Common myeloid progenitor, CD34-positive (primary cell): ENCODE results near the gene PCSK6.
A peak's percentile ranks its signal among the peaks of the same experiment; 100 is the strongest.

ENCODE experiments used
- CTCF ChIA-PET: fragments of 350-600 bp; sonication (Branson Sonifier 250); formaldehyde crosslinking; loops from one replicate; lab custom pipeline; 2021; ENCODE audit warnings: antibody characterized with exemption; lab: Charles Lee
- POLR2A ChIA-PET: fragments of 350-600 bp; sonication (Branson Sonifier 250); formaldehyde crosslinking; loops from one replicate; lab custom pipeline; 2021; ENCODE audit warnings: antibody characterized with exemption; lab: Charles Lee
- DNase-seq, 3 donors: peaks; one replicate each; pipeline versions ENCODE4 v3.0.0 to v3.0.0-alpha.2; 2013
- H3K27ac ChIP-seq, 2 experiments: 1 replicate in 1 of 2; 2 replicates in 1 of 2; pipeline ENCODE4 v1.7.0; 2013; ENCODE audit warnings: inconsistent platforms in 2 of 2, low read length in 2 of 2, mild to moderate bottlenecking in 2 of 2, low read depth in 1 of 2, moderate library complexity in 1 of 2; ENCODE audit not compliant: severe bottlenecking in 2 of 2, insufficient read depth in 1 of 2, poor library complexity in 1 of 2
- H3K27me3 ChIP-seq, 5 experiments: replicated peaks in 2 of 5; 1 replicate in 3 of 5; 2 replicates in 2 of 5; pipeline versions ENCODE4 v1.6.1 to v1.7.0; 2013; ENCODE audit warnings: low read length in 4 of 5, mild to moderate bottlenecking in 2 of 5, moderate library complexity in 2 of 5, inconsistent platforms in 1 of 5; ENCODE audit not compliant: insufficient read depth in 5 of 5, control insufficient read depth in 4 of 5
- H3K36me3 ChIP-seq, 4 experiments: 1 replicate in 2 of 4; 2 replicates in 2 of 4; pipeline versions ENCODE4 v1.6.1 to v1.7.0; 2013; ENCODE audit warnings: low read length in 3 of 4, control low read depth in 1 of 4, mild to moderate bottlenecking in 1 of 4; ENCODE audit not compliant: control insufficient read depth in 4 of 4, insufficient read depth in 4 of 4
- H3K4me1 ChIP-seq, 4 experiments: 1 replicate in 3 of 4; 2 replicates in 1 of 4; pipeline versions ENCODE4 v1.6.1 to v1.7.1; 2013; ENCODE audit warnings: low read length in 3 of 4, mild to moderate bottlenecking in 3 of 4, control low read depth in 1 of 4, inconsistent platforms in 1 of 4, moderate library complexity in 1 of 4; ENCODE audit not compliant: control insufficient read depth in 4 of 4, insufficient read depth in 4 of 4; ENCODE audit errors: control extremely low read depth in 1 of 4
- H3K4me3 ChIP-seq, 7 experiments: 1 replicate in 4 of 7; 2 replicates in 3 of 7; pipeline versions ENCODE4 v1.5.1 to v1.7.0; 2013; ENCODE audit warnings: mild to moderate bottlenecking in 7 of 7, low read length in 6 of 7, moderate library complexity in 6 of 7, inconsistent platforms in 2 of 7, low read depth in 2 of 7, control low read depth in 1 of 7; ENCODE audit not compliant: insufficient read depth in 4 of 7, control insufficient read depth in 1 of 7; ENCODE audit errors: extremely low read depth in 1 of 7
- H3K9me3 ChIP-seq, 5 experiments: 1 replicate in 4 of 5; 2 replicates in 1 of 5; pipeline versions ENCODE4 v1.6.1 to v1.7.1; 2013; ENCODE audit warnings: low read length in 4 of 5, mild to moderate bottlenecking in 2 of 5, inconsistent platforms in 1 of 5, low read depth in 1 of 5, moderate library complexity in 1 of 5; ENCODE audit not compliant: control insufficient read depth in 4 of 5, insufficient read depth in 2 of 5; ENCODE audit errors: control extremely low read depth in 1 of 5
- WGBS: methylation state at CpG from one replicate; pipeline ENCODE4 v1.1.5; 2013; ENCODE audit not compliant: insufficient coverage; 5-methylcytosine and 5-hydroxymethylcytosine counted together

The PCSK6 gene

GRCh38 chr15:101382544-101382943 lies 107.0 kb downstream of the PCSK6 start:
- H3K4me3 ChIP-seq: no peak overlapping the region
- no peak overlapping the region for H3K27ac ChIP-seq
- 100% methylated on average over 5 of the region's 7 CpGs for WGBS
- peaks cover 0 to 2% (median 0%) of the 10 kb centered on the region in 5 experiments for H3K27me3 ChIP-seq
- DNase-seq: no peak
- POLR2A ChIA-PET: no interaction called here
- H3K4me1 ChIP-seq: no peaks in the 10 kb centered on the region
- H3K36me3 ChIP-seq: no peaks in the 10 kb centered on the region
- CTCF ChIA-PET: interaction anchor here (1.2 kb wide), 2 partner anchors 11 to 121 kb away, joined by 3 to 5 read pairs; no protein-coding TSS in a partner anchor
- no peaks in the 10 kb centered on the region for H3K9me3 ChIP-seq

- peak in 1 of 3 donors; percentile 10 for DNase-seq
- no peaks in the 10 kb centered on the region for H3K9me3 ChIP-seq
- no peak overlapping the region for H3K27ac ChIP-seq
- H3K36me3 ChIP-seq: no peaks in the 10 kb centered on the region
- ChIA-PET CTCF (interaction anchor here (1.2 kb wide), 1 partner anchor 122 kb away, joined by 5 read pairs; no protein-coding TSS in a partner anchor), POLR2A (no interaction called here)
- no peak overlapping the region for H3K4me3 ChIP-seq
- WGBS: 76% methylated on average over 14 of the region's 14 CpGs
- H3K27me3 ChIP-seq: peaks cover 0 to 2% (median 0%) of the 10 kb centered on the region in 5 experiments
- no peaks in the 10 kb centered on the region for H3K4me1 ChIP-seq
These were observed 107.8 kb downstream of the PCSK6 start for GRCh38 chr15:101381671-101382212.

GRCh38 chr15:101380146-101380545 lies 109.4 kb downstream of the PCSK6 start:
- H3K4me3 ChIP-seq: no peak overlapping the region
- H3K4me1 ChIP-seq: no peaks in the 10 kb centered on the region
- POLR2A ChIA-PET: no interaction called here
- CTCF ChIA-PET: no interaction called here
- H3K36me3 ChIP-seq: no peaks in the 10 kb centered on the region
- no peak for DNase-seq
- no peak overlapping the region for H3K27ac ChIP-seq
- peaks cover 0 to 3% (median 0%) of the 10 kb centered on the region in 5 experiments for H3K27me3 ChIP-seq
- 100% methylated on average over 10 of the region's 15 CpGs for whole genome bisulfite sequencing
- H3K9me3 ChIP-seq: no peaks in the 10 kb centered on the region

GRCh38 chr15:101379647-101380046 lies 109.9 kb downstream of the PCSK6 start:
- ChIA-PET POLR2A (no interaction called here), CTCF (no interaction called here)
- no peaks in the 10 kb centered on the region for H3K36me3 ChIP-seq
- no peak for DNase-seq
- no peak overlapping the region for H3K27ac ChIP-seq
- H3K4me1 ChIP-seq: no peaks in the 10 kb centered on the region
- no peaks in the 10 kb centered on the region for H3K9me3 ChIP-seq
- H3K27me3 ChIP-seq: peaks cover 0 to 3% (median 0%) of the 10 kb centered on the region in 5 experiments
- WGBS: 95% methylated on average over 15 of the region's 15 CpGs
- no peak overlapping the region for H3K4me3 ChIP-seq

- no peak overlapping the region for H3K27ac ChIP-seq
- POLR2A ChIA-PET: no interaction called here
- no peak for DNase-seq
- H3K27me3 ChIP-seq: peaks cover 0 to 3% (median 2%) of the 10 kb centered on the region in 5 experiments
- CTCF ChIA-PET: interaction anchor here (1.3 kb wide), 1 partner anchor 15 kb away, joined by 3 read pairs; no protein-coding TSS in a partner anchor
- H3K4me1 ChIP-seq: no peaks in the 10 kb centered on the region
- no peaks in the 10 kb centered on the region for H3K36me3 ChIP-seq
- WGBS: 96% methylated on average over 13 of the region's 13 CpGs
- no peaks in the 10 kb centered on the region for H3K9me3 ChIP-seq
- H3K4me3 ChIP-seq: no peak overlapping the region
These were observed 110.6 kb downstream of the PCSK6 start for GRCh38 chr15:101378879-101379278.

- Histone ChIP-seq H3K4me1 (peaks cover 0 to 4% (median 3%) of the 10 kb centered on the region in 4 experiments), H3K27ac (no peak overlapping the region), H3K27me3 (peaks cover 0 to 4% (median 2%) of the 10 kb centered on the region in 5 experiments), H3K4me3 (no peak overlapping the region), H3K9me3 (no peaks in the 10 kb centered on the region), H3K36me3 (no peaks in the 10 kb centered on the region)
- ChIA-PET POLR2A (no interaction called here), CTCF (interaction anchor here (1.3 kb wide), 1 partner anchor 16 kb away, joined by 3 read pairs; no protein-coding TSS in a partner anchor)
- no peak for DNase-seq
- 67% methylated on average over 10 of the region's 10 CpGs for WGBS
These were observed 111.2 kb downstream of the PCSK6 start for GRCh38 chr15:101378171-101378755.
